Activated CD8-positive, alpha-beta memory T cell treated with anti-CD3 and anti-CD28 coated beads, Interleukin-2, amount 50 U/mL, for 4 hours (primary cell): ENCODE data around the gene TMC5.
"Not testable (repeated sequence)": the region's sequence is repeated elsewhere in the genome, so short reads cannot be mapped to it uniquely, and the experiment has no call there.

Source experiments
- DNase-seq: peaks from one replicate; pipeline ENCODE4 v3.0.0-alpha.2; 2020

TMC5 gene

DNA sequence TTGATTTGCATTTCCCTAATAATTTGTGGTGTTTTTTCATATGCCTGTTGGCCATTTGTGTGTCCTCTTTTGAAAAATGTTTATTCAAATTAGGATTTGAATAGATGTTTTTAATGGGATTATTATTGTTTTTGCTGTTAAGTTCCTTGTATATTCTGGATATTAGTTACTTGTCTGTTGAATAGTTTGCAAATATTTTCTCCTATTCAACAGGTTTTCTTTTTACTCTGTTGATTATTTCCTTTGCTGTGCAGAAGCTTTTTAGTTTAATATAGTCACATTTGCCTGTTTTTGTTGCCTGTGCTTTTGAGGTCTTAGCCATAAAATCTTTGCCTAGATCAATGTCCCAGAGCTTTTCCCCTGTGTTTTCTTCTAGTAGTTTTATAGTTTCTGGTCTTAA lies 94.6 kb downstream of the TMC5 start:
- no peak for DNase-seq

DNA sequence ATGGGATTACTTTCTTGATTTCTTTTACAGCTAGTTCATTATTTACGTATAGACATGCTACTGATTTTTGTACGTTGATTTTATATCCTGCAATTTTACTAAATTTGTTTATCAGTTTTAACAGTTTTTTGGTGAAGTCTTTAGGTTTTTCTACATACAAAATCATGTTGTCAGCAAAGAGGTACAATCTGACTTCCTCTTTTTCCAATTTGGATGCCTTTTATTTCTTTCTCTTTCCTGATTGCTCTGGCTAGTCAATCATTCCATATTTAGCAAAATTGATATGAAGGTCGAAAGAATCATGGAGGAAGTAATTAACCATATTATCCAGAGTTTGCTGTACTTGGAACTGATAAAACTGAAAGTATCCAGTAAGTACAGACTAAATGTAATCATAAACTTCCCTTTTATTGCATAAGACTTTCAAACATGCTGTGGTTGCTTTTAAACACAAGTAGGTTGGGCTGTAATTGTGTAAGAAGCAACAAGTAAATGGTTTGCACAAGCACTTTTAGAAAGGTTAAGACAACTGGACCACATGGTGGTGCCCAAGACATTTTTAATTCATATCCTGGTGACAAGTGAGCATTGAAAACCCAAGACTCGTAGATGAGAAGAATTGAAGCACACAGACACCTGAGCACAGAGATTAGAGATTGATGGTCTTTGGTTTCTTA lies 95.8 kb downstream of the TMC5 start:
- DNase-seq, result no peak

DNA sequence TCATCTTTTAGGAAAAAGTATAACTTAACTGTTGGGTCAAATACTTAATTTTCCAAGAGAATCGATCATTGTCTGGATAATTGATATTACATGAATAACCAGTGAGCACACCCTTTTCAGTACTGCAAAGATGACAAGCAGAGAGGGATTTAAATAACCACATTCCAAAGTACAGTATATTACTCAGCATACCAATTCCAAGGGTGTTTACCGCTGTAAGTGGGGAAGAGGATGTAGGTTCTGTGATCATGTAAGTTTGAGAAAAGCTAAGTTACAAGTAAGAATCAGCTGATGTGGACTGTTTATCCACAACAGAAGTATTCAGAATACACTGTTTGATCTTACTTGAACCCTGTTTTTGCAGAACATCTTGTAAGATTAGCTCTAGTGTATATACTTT lies 98.1 kb downstream of the TMC5 start:
- no peak for DNase-seq

DNA sequence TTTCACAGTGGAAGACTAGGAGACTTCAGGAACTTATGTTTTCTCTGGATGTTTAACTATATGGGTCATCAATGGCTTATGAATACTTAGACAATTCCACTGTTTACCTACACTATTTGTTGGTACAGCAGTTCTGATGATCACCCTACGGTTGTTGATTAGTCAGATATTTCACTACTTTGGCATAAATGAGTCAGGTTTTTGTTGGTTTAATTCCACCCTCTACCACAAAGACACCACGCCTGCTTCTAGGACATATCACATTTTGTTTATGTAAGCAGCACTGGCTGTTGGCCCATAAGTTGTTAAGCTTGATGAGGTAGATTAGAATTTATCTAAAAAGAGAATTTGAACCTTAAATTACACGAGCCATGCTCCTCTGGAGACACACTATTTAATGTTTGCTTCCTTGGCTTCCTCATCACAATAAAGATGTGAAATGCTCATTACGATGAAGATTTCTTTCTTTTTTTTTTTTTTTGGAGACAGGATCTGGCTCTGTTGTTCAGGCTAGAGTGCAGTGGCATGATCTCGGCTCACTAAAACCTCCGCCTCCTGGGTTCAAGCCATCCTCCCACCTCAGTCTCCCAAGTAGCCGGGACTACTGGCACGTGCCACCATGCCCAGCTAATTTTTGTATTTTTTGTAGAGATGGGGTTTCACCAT lies 99.9 kb downstream of the TMC5 start:
- no peak for DNase-seq

DNA sequence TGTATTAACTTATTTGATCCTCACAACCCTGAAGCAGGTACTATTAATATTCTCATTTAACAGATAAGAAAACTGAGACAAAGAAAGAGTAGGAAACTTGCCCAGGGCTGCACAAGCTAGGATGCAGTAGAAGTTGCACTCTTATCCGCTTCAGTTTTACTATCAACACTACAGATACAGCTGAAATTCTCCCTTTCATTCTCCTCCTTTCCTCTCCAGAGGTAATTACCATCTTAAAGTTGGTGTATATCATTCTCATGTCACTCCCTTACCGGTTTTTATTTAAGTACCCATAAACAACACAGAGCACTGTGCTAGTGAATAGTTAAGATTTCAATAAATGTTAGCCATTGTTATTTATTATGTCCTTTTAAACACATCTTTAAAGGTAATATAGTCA lies 100.7 kb downstream of the TMC5 start:
- DNase-seq, result no peak

DNA sequence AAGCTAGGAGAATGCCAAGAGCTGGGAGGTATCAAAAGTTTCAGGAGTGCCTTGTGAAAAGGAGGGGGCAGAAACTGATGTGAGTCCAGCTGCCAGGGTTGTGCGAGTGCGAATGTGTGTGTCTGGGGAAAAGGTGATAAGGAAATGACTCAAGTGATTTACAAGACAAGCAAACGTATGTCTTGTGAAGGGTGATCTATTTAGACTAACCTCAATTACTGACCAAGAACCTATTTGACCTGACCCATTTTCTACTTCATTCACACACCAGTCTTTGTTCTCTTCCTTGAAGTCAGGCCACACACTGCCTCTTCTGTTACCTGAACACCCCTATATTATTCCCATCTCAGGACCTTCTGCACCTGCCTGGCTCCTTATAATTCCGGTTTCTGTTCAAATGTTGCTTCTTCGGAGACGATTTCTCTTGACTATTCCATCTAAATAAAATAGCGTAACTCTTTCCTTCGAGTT lies 103.2 kb downstream of the TMC5 start:
- DNase-seq, result no peak

DNA sequence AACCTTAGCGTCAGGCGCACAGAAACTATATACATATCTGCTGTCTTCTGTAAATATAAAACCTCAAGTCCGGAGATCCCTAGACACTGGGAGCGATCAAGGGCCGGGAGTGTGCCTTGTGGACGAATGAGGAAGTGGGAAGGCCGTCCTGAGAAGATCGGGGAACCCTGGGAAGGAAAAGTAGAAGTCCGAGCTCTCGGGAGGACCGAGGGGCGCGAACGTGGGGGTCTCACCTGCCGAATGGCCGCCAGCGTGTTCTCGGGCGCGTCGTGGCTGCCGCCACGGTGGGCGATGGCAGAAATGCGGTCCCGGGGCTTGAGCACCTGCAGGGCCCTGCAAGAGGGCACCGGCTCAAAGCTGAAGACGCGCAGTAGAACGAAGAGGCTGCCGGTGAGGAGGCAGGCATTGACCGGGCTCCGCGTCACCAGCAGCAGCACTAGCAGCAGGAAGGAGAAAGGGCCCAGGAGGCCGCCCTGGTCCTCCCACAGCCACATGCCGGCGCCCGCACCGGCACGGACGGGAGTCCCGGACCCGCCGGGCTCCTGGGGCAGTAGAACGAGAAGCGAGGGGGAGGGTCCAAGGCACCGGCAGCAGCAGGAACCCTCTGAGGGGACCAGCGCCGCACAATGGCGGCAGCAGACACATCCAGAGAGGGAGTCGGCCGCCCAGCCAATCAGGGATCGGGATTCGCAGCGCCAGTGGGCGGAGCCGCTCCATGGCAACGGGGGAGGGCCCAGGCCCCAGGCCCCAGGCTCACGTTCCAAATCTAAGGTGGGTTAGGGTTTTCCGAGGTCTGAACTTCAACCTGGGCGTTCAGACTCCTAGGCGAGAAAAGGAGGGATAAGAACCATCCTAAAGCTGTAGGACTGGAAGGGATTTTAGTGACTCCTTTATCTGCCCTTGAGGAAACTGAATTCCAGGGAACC lies 104.1 kb downstream of the TMC5 start, which contains the start of gene GDE1:
GDE1 (minus strand) TSS at position 628 of the 926 bp plus-strand sequence; CDS start at position 494, 134 bp downstream.
- DNase-seq, result peak; percentile 96

DNA sequence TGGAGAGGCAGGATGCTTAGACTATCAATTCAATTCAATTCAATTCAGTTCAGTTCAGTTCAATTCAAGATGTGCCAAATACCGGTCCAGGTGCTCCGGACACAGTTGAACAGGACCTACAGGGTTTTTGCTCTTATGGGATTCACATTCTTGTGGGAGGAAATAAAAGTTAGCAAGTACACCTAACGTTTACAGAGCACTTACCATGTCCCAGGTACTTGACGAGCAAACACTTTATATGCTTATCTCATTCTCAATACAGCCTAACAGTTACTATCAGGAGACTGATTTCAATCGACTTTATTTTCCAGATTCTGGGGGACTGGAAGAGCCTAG lies 104.7 kb downstream of the TMC5 start:
- DNase-seq, result no peak

DNA sequence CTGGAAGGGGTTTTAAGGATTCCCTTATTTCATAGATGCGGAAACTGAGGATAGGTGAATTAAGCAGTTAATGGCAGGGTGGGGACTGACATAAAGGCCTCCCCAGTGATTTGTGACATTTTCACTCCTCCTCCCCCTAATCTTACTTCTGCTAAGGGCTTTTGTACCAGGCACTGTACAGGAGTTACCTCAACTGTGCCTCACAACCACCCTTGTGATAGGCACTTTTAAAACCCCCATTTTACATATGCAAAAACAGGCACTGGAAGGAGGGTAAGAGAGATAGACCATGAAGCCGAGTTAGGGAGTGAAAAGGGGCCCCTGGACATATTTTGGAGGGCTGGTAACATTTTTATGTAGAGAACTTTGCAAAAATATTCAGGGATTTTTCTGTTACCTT lies 105.1 kb downstream of the TMC5 start:
- no peak for DNase-seq

DNA sequence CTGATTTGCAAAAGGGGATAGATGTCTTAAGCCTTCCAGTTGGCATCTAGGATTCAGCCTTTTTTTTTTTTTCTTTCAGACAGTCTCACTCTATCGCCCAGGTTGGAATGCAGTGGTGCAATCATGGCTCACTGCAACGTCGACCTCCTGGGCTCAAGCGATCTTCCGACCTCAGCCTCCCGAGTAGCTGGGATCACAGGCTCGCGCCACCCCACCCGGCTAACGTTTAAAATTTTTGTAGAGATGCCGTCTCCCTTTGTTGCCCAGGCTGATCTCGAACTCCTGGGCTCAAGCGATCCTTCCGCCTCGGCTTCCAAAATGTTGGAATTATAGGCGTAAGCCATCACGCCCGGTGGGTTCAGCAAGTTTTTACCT lies 105.5 kb downstream of the TMC5 start:
- DNase-seq, result no peak

DNA sequence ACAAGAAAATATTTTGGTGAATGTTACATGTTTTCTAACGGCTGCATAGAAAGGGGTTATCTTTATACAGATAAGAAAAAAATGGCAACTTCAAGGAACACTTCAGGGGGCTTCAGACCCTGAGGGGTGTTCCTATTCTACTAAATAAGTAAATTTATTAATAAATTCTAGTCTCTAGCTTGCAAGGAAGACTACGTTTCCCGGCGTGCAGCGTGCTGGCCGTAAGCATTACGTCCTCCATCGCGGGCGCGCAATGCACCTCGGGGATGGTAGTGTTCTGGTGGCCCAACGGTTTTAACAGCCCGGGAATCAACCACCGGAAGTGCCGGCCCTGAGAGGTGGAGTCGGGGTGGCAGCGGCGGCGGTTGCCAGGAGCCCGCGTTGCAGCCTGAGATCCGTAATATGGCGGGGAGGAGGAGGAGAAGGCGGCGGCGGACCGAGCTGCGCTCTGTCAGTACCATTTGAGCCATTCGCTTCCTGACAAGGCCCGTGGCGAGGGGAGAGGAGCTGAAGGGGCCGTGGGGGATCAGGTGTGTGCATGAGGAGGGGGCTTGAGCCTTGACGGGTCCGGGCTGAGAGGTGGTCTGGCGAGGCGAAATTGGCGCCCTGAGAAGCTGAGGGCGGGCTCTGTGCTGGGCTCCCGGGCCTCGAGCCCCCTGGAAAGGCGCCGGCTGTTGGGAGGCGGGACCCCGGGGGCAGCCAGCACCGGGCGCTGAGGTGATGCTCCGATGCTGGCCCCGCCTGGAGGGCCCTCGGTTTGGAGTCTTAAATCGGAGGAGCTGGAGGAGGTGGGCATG lies 106.1 kb downstream of the TMC5 start, which contains the start of gene CCP110:
CCP110 (plus strand) TSS at position 384 of the 797 bp plus-strand sequence. CDS start 3,940 bp downstream, outside the sequence.
- DNase-seq, result peak; percentile 93

DNA sequence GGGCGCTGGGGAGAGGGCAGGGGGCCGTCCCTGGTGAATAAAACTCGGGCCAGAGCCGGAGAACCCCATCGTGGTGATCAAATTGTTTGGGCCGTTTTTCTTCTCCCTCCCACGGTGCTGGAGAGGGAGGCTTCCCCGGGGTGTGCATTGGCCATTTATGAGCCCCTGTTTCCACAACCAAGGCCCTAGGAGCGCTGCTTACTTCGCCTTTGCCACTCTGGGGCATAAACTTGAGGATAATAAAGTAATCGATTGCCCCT lies 106.6 kb downstream of the TMC5 start:
- no peak for DNase-seq

DNA sequence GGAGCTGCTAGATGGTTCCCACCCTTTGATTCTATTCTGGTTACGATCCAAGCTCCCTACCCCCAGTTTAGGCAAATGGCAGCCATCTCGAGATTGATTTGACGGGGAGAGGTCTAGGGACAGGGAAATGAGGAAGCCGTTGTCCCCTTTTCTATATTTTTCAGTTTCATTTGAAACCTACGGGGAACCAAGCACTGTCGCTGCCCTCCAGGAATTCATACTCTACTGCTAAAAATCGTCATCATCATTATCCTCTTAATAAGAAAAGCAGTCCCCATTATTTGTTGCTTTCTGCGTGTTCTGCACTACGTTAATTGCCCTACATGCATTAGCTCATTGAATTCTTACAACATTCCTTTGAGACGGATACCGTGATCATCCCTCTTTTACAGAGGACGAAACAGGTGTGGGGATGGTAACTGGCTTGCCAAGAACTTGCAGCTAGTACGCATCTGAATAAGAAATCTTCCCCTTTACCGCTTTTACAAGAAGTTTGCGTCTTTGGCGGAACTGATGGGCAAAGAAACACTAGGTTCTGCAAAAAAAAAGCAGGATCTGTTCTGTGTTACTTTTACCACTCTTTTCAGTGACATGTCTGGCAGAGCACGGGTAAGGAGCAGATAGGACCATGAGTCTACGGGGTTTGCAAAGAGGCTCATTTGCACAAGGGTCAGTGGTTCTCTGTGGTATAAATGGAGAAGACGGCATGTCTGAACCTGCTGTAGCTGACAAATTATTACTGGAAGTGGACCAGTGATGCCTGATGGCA lies 107.1 kb downstream of the TMC5 start:
- DNase-seq, result no peak

DNA sequence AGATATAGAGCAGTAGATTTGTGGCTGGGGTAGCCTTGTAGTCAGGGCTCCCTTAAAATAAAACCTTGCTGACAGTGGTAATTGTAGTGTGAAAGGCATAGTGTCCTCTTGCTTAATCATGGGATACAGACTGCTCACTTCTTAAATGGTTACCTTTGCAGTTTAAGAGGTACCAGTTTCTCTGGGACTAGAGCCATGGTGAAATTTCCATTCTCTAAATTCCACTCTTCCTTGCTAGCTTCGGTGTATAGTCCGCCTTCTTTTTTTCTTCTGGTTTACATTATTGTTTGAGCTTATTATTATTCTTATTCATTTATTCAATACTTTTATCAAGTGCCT lies 107.7 kb downstream of the TMC5 start:
- DNase-seq, result no peak

DNA sequence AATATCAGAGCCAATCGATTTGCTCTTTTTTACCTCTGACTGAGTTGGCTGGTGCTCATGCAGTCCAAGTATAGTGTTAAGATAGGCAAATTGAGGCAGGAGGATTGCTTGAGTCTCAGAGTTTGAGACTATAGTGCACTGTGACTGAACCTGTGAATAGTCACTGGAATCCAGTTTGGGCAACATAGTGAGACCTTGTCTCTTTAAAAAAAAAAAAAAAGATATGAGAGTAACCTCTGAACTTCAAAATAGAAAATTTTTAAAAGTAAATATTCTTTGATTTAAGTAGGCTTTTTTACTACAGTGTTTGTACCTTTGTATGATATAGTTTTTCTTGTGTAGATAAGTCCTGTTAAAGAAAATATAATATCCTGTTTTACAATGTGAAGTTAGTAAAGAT lies 109.5 kb downstream of the TMC5 start:
- no peak for DNase-seq

DNA sequence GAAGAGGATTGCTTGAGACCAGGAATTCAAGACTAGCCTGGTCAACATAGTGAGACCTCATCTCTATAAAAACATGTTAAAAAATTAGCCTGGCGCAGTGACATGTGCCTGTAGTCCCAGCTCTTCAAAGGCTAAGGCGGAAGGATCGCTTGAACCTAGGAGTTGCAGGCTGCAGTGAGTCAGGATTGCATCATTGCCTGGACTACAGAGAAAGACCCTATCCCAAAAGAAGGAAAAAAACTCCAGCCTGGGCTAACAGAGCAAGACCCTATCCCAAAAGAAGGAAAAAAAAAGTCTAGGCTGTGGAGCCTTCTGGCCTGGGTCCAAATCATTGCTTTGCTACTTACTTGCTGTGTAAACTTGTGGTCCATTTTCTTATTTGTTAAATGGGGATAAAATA lies 111.0 kb downstream of the TMC5 start:
- DNase-seq, result no peak

DNA sequence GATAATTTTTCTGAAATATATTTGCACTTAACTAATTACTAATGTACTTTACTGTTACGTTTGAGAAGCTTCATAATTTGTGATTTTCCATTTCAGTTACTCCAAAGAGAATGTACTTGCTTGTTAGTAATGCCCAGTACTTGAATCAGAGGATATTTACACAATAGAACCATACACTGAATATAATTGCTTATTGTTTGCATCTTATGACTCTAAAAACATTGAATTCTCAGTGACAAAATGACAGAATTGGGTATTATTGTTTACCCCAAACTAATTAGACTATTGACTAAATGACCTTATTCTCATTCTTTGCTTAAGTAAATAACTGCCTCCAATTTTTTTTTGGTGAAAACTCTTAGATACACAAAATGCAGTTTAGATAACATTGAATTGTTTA lies 114.9 kb downstream of the TMC5 start:
- no peak for DNase-seq

DNA sequence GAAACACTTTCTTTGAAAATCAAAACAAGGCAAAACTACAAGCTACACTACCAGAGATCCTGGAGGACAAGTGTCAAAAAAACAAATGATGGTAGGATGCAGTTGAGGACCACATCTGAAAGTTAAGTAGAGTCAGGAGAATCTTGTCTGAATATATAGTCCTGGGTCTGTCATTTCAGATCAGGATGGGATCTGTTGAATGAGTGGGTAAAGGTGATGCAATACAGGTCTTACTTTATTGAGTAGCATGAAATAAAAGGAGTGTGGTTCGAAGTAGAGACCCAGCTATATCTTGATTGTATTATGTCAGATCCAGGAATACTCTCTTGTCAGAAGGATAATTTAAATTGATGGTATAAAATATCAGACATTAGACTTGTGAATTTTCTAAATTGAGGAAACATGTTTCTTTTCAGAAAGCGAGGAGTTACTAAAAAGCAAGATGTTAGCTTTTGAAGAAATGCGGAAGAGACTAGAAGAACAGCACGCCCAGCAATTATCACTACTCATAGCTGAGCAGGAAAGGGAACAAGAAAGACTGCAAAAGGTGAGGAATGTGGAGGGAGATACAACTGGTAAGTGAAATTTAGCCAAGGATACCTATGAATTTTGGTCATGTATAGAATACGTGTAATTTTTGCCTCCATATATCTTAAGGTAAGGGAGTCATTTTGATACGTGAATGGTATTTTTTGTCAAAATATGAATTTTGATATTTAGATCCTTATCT lies 122.7 kb downstream of the TMC5 start:
- DNase-seq, result no peak

DNA sequence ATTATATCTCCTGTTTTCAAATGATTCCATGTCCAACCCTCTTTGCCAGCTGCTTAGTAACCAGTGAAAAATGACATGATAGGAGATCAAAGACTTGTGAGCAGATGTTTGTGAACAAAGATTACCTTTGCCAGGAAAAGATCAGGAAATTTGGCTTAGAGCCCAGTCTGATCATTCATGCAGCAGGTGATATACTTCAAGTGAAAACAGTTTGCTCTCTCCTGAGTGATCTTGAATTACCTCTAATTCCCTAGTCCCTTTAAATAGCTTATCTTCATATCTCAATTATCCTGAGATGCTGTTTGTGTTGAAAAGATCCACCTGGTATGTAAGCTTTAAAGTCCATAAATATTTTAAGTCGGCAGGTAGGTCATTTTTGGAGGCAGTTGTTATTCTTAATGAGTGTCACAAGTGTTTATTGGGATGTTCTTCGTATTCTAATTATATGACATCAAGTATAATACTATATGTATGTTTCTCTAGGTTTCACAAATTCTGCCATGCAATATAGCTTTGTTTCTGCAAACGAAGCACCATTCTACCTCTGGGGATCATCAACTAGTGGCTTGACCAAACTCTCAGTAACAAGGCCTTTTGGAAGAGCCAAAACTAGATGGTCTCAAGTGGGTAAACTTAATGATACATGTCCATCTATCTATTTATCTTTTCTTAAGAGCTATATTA lies 124.6 kb downstream of the TMC5 start:
- DNase-seq, result no peak

DNA sequence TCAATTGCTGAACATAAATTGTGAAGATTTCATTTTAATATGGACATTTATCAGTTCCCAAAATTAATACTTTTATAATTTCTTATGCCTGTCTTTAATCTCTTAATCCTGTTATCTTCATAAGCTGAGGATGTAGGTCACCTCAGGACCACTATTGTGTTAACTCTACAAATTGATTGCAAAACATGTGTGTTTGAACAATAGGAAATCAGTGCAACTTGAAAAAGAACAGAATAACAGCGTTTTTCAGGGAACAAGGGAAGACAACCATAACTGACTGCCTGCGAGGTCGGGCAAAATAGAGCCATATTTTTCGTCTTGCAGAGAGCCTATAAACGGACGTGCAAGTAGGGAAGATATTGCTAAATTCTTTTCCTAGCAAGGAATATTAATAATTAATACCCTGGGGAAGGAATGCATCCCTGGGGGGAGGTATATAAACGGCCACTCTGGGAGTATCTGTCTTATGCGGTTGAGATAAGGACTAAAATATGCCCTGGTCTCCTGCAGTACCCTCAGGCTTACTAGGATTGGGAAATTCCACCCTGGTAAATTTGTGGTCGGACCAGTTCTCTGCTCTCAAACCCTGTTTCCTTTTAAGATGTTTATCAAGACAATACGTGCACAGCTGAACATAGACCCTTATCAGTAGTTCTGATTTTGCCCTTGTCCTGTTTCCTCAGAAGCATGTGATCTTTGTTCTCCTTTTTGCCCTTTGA lies 125.8 kb downstream of the TMC5 start:
- not testable (repeated sequence) for DNase-seq
